Measurements from ENCODE around the gene ABCB1.

GRCh38 chr7:87459941-87460340, 140.7 kb downstream of the ABCB1 start:
- TF ChIP-seq CTCF (conservative IDR thresholded peaks at IDR 0.05; ENCODE audit: low read depth in 2 of 2) (no peak), CREB1 (CRISPR knock-in tag; IDR thresholded peaks at IDR 0.05; ENCODE audit: low read depth) (no peak), REST (IDR thresholded peaks at IDR 0.05; ENCODE audit: unreplicated experiment) (no peak), EZH2 (IDR thresholded peaks at IDR 0.05; ENCODE audit: low read depth, unreplicated experiment) (no peak), POLR2AphosphoS5 (IDR thresholded peaks at IDR 0.05; ENCODE audit: low read depth) (no peak), ETS1 (IDR thresholded peaks at IDR 0.05) (no peak), ZNF462 (CRISPR knock-in tag; IDR thresholded peaks at IDR 0.05) (no peak), EZH2phosphoT487 (IDR thresholded peaks at IDR 0.05; ENCODE audit: unreplicated experiment) (no peak), STAT1 (IDR thresholded peaks at IDR 0.05; ENCODE audit: unreplicated experiment) (no peak)

All from GM23338 (cell line).